NCI-H1048 (cell line): ENCODE data around the gene AVP.
A peak's percentile ranks its signal among the peaks of the same experiment; 100 is the strongest.

ENCODE experiments used
- DNase-seq: peaks from one replicate; lab custom pipeline; 2025; lab: John Stamatoyannopoulos, UW

The AVP gene

DNA sequence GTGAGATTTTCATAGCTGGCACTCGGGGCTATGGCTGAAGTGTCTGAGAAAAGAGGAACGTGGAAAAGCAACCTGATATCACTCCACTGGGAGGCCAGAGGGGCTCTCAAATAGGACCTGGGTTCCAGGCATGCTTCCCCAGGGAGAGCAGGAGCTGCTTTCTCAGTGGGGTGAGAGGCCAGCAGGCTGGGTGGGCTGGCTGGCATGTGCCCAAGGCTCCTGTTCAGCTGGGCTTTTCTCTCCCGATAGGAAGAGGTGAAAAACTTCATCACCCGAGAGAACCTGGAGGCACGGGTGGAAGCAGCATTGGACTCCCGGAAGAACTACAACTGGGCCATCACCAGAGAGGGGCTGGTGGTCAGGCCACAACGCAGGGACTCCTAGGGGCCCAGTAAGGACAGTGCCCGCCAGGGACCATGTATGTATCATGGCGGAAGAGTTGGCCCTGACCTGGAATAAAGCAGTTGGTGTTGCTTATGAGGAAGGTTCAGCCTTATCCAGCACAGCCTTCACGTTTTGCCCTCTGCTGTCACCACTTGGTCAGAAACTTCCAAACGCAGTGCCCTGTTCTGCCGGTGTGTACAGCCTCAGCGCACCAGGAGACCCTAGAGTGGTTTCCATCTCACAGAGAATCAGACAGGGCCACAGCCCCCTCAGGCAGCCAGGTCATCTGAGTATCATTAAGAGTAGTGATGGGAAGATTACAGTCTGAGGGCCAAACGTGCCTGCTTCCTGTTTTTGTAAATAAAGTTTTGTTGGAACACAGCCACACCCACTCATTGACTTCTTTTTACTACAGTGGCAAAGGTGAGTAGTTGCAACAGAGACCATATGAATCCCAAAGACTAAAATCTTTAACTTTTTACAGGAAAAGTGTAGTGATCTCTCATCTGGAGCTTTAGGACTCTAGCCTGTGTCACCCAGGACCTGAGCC, 36.8 kb downstream of the AVP start:
- no peak for DNase-seq

DNA sequence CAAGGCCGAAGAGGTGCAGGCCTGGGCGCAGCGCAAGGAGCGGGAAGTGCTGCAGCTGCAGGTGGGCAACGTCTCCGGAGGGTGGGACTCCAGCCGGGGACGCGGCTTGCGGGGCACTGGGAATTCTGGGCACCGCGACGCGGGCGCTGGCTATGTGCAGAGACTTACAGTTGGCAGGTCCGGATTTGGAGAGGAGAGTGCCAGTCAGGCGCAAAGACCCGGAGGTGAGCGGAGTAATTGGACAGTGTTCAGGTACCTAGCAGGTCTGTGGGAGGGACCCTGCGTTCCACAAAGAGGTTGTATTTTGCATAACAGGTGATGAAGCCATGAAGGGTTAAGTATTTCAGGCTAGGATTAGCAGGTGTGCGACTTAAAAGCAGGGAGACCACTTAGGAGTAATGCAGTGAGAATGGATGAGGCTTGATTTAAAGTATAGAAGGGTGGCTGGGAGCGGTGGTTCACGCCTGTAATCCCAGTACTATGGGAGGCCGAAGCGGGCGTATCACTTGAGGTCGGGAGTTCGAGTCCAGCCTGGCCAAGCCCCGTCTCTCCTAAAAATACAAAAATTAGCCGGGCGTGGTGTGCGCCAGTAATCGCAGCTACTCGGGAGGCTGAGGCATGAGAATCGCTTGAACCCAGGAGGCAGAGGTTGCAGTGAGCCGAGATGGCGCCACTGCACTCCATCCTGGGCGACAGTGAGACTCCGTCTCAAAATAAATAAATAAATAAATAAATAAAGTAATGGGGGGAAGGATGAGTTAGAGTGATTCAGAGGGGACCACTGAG, 37.7 kb downstream of the AVP start:
- DNase-seq: peak; percentile 15

DNA sequence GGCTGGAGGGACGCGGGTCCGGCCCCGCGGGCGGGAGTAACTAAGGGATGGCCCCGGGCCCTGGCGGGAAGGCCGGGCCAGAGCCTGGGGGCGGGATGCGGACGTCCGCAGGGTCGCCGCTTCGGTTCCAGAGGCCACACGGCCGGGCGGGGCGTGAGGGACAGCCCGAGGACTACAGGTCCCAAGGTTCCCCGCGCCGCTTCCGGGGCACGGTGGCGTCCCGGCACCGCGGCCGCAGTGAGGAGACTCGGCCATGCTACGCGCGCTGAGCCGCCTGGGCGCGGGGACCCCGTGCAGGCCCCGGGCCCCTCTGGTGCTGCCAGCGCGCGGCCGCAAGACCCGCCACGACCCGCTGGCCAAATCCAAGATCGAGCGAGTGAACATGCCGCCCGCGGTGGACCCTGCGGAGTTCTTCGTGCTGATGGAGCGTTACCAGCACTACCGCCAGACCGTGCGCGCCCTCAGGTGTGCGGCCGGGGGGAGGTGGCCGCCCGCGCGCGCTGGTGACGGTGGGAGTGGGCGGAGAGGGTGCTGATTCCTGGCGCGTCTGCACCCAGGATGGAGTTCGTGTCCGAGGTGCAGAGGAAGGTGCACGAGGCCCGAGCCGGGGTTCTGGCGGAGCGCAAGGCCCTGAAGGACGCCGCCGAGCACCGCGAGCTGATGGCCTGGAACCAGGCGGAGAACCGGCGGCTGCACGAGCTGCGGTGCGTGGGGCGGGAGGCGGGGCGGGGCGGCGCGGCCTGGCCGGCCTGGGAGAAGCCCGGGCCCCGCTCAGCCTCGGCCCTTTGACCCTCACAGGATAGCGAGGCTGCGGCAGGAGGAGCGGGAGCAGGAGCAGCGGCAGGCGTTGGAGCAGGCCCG, 38.5 kb downstream of the AVP start, which contains the start of gene MRPS26:
MRPS26 (plus strand) TSS at position 237 of the 861 bp plus-strand sequence; CDS start at position 254, 17 bp downstream.
- DNase-seq: peak; percentile 41

DNA sequence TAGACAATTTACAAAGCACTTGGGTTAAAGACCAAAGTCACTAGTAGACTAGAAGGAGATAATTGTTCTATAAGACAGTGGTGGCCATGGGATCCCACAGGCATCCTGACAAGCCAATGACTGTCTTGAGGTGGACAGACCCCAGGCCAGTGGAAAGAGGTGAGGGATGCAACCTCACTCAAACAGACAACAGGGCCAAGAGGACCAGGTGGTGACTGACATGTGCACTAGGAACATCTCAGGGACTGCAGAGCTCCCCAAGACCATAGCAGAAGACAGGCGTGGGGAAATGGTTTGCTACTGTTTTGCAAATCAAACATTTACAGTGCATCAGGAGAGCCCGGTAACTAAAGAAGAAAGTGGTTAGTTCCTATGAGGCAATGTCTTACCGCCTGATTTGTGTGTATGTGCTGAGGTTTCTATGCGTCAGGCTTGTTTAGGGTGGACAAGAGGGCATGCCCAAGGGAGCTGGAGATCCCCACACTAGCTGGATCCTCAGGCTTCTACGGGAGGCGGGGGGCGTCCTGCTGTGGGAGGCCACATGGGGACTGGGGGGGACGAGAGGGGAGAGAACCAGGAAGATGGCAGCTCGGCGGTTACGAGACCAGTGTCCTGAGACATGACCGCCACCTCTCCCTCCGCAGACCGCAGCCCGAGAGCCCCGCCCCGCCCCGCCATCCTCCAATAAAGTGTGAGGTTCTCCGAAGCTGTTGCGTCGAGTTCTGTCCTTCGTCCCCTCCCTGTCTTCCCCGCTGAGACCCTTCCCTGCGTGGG, 39.3 kb downstream of the AVP start:
- DNase-seq: no peak

DNA sequence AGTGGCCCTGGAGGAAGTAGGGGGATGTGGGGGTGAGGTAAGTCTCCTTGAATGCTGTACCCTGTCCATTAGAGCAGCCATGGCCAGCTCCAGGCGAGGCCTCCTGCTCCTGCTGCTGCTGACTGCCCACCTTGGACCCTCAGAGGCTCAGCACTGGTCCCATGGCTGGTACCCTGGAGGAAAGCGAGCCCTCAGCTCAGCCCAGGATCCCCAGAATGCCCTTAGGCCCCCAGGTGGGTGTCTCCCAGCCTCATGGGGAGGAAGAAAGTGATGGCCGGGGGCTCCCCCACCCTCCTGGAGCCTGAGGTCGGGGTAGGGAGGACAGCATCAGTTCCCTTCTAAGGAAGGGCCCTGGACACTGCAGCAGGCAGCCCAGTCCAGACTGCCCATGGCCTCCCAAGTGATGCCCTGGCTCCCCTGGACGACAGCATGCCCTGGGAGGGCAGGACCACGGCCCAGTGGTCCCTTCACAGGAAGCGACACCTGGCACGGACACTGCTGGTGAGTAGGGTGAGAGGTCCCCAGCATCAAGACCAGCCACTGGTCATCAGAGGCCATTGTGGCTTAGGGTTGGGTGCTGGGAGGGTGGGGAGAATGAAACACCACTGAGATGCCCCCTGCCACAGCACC, 40.1 kb downstream of the AVP start:
- DNase-seq: no peak

DNA sequence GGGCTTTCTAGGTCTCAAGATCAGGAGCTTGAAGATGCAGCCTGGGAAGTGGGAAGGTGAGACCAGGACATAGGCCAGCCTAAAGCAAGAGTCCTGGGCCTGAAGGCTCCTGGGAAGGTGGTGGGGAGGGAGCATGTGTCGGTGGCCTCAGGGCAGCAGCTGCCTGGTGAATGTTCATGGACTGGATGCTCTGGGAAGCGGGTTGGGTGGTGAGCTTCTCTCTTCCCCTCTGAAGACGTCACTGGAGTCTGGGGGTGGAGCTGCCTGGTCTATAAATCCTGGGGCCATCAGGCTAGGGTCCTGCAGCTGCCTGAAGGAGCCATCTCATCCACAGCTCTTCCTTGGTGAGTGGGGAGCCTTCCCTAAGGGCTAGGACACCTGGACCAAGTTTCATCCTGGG, 41.2 kb downstream of the AVP start, which contains the start of gene GNRH2:
GNRH2 (plus strand) TSS at position 301 of the 400 bp plus-strand sequence. CDS start 793 bp downstream, outside the sequence.
- DNase-seq: no peak

DNA sequence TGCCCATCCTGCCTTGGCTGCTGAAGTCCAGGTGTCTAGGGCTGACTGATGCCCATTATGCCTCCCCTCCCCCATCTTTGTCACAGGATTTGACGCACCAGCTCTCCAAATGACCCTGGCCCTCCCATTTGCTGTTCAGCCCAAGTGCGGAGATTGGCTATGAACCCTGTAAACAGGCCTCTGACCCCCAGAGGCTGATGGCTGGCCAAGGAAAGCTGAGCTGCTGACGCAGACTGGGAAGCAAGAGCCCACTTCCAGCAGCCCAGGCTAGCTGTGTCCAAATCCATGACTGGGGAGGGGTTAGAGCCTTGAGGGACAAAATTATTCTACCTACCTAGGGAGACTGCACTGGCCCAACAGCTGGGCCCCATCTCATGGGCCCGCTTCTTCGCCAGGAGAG, 41.9 kb downstream of the AVP start:
- DNase-seq: no peak

DNA sequence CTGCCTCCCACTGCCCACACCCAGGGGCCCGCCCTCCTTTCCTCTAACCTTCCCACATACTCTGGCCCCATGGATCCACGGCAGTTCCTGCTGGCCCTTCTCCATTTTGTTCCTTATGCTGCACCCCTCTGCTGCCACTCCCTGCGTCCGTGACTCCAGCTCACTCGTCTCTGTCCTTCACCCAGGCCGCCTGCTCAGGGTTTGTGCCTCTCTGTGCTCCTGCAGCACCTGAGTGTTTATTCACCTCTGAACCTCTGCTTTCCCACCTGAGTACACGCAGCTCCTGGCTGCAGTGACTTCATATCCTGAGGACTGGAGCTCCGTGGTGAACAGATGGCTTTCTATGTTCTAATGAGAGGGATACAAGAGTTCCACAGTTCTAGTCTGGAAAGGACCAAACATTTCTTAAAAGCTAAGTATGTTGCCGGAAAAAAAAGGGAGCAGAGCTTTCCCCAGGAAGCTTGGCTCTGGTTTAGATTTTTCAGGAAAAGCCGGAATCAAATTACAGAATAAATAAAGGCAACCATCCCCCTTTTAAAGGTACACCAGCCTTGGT, 42.6 kb downstream of the AVP start:
- DNase-seq: no peak

DNA sequence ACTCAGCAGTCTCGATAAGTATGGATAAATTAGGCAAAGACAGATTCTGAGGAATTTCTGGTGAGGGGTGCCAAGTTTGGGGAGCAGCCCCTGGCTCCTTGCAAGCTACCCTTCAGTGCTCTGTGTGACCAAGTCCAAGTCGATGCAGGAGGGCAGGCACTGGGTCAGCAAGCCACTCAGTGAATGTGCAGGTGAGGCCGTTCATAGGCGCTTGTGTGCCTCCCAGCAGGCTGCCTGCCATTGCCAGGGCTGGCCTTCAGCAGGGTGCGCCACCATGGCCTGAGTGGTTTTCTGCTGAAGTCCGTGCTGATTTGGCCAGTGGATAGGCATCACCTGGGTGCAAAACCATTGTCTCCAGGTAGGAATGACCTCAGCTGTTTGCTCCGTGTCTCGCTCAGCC, 44.4 kb downstream of the AVP start:
- no peak for DNase-seq

DNA sequence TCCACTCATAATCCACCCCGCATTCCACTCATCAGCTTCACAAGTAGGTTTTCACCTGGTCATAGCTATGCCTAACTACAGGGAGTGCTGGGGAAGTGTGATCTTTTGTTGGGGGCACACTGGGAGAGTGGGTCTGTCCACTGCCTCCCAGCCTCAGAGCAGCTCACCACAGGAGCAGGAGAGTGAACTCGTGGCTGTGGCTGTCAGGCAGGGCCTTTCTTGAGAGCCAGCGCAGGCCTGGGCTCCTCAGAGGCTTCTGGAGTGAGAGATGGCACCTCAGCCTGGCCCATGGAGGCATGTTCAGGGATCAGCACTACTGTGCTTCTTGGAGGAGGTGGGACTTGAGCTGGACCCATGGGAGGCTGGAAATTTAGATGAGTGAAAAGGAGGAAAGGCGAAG, 45.1 kb downstream of the AVP start:
- no peak for DNase-seq

DNA sequence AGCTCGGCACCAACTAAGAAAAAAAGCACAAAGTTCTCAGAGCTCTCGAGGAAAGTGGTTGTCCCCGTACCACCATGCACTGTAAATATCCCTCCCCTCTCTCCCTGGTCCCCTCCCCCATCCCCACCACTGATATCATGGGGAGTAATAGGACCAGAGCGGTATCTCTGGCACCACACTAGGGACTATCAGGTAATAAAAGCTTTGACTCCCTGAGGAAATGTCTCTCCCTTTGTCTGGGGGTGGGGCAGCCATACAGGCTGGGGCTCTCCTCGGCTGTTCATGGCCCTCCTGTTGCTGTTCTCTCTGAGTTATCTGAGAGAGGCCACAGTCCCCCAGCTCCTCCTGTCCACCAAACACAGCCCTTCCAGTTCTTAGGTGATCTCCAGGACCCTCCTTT, 46.1 kb downstream of the AVP start:
- no peak for DNase-seq

DNA sequence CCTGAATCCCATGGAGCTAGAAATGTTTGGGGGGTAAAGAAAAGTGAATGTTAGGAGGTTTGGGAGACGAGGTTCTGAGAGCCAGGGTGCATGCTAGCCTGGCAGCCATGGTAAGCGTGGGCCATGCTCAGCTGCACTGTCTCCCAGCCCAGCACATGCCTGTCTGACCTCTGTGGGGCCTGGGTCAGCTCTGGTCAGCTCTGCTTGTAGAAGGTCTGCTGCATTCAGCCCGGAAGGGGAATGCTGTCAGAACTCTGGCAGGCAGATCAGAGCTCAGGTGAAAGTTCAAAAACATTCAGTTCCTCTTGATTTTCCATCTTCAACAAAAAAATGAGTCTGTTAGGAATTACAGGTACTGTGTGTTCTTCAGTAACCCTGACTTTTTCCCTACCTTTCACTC, 46.9 kb downstream of the AVP start:
- DNase-seq: no peak

DNA sequence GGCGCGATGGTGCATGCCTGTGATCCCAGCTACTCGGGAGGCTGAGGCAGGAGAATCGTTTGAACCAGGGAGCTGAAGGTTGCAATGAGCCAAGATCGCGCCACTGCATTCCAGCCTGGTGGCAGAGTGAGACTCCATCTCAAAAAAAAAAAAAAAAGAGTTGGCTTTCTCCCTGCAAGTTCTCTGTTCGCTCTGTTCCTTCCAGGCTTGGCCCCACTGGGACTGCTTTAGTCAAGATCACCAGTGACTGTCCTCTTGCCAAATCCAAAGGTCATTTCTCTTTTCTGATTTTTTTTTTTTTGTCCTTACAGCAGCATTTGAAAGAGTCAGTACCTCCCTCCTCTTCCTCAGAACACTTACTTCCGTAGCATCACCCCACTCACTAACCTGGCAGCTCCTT, 51.9 kb downstream of the AVP start:
- DNase-seq: no peak
